Measurements from ENCODE around the gene SPA17.

The SPA17 gene

GRCh38 chr11:124673333-124674167 lies at the start of gene SPA17, which contains the start of gene SIAE:
SPA17 (plus strand) TSS chr11:124673904; CDS start chr11:124675265, 1,361 bp downstream.
SIAE (minus strand) TSS chr11:124673739; CDS start chr11:124673708, 31 bp downstream.
- no peak for TF ChIP-seq CTCF (IDR thresholded peaks at IDR 0.05; ENCODE audit: insufficient read depth, low read length, missing control alignments)
- peak within 1 kb of the TSS; percentile 79 for H3K4me3 ChIP-seq (ENCODE audit: low read depth, low read length)
- POLR2A ChIA-PET, result interaction anchor here (0.6 to 1.1 kb wide), 4 partner anchors 30 to 227 kb away, joined by 3 to 4 read pairs (median 3); no protein-coding TSS in a partner anchor
- CTCF ChIA-PET, result interaction anchor here (1.2 to 6.2 kb wide), 7 partner anchors 14 to 193 kb away, joined by 3 to 176 read pairs (median 17); partner anchors contain the start of gene ROBO3
- DNase-seq (ENCODE audit: low read depth, low spot score), result peak; percentile 67

GRCh38 chr11:124625504-124626168 lies 48.1 kb upstream of the SPA17 start:
- DNase-seq (ENCODE audit: low read depth, low spot score), result no peak
- no peak overlapping the region for H3K4me3 ChIP-seq (ENCODE audit: low read depth, low read length)
- ChIA-PET POLR2A (no interaction called here), CTCF (interaction anchor here (1.2 to 5.4 kb wide), 5 partner anchors 8 to 213 kb away, joined by 3 to 35 read pairs (median 7); no protein-coding TSS in a partner anchor)
- TF ChIP-seq CTCF (IDR thresholded peaks at IDR 0.05; ENCODE audit: insufficient read depth, low read length, missing control alignments), result no peak

- ChIA-PET POLR2A (no interaction called here), CTCF (no interaction called here)
- H3K4me3 ChIP-seq (ENCODE audit: low read depth, low read length), result no peak overlapping the region
- TF ChIP-seq CTCF (IDR thresholded peaks at IDR 0.05; ENCODE audit: insufficient read depth, low read length, missing control alignments), result no peak
- DNase-seq (ENCODE audit: low read depth, low spot score), result no peak
Measured at GRCh38 chr11:124627546-124627945, 46.2 kb upstream of the SPA17 start.

- DNase-seq (ENCODE audit: low read depth, low spot score), result no peak
- TF ChIP-seq CTCF (IDR thresholded peaks at IDR 0.05; ENCODE audit: insufficient read depth, low read length, missing control alignments), result no peak
- POLR2A ChIA-PET, result no interaction called here
- CTCF ChIA-PET, result interaction anchor here (0.7 to 1.7 kb wide), 7 partner anchors 8 to 236 kb away, joined by 3 to 12 read pairs (median 4); no protein-coding TSS in a partner anchor
- no peak overlapping the region for H3K4me3 ChIP-seq (ENCODE audit: low read depth, low read length)
Measured at GRCh38 chr11:124629961-124630360, 43.7 kb upstream of the SPA17 start.

- CTCF ChIA-PET, result interaction anchor here (1.0 to 5.3 kb wide), 7 partner anchors 9 to 205 kb away, joined by 3 to 39 read pairs (median 4); partner anchors contain the start of gene TBRG1
- peak; percentile 8 for TF ChIP-seq CTCF (IDR thresholded peaks at IDR 0.05; ENCODE audit: insufficient read depth, low read length, missing control alignments)
- POLR2A ChIA-PET, result interaction anchor here (1.0 kb wide), 1 partner anchor 40 kb away, joined by 3 read pairs; the partner anchor contains the start of genes SIAE and SPA17
- H3K4me3 ChIP-seq (ENCODE audit: low read depth, low read length), result no peak overlapping the region
- DNase-seq (ENCODE audit: low read depth, low spot score), result no peak
Measured at GRCh38 chr11:124633355-124633754, 40.3 kb upstream of the SPA17 start.

All from AG04449 (cell line).